SJSA1 (cell line): ENCODE data around the gene ZNF844. TPM values are rescaled to one million over a fixed set of nuclear protein-coding genes. Genes with fewer than 3 reads are reported as not detected.
"Not testable (repeated sequence)": the region's sequence is repeated elsewhere in the genome, so short reads cannot be mapped to it uniquely, and the experiment has no call there.

Source experiments
- DNase-seq, 2 experiments: peaks; one replicate each; pipeline ENCODE4 v3.0.0-alpha.2; 2015 to 2020; ENCODE audit warnings: low spot score in 2 of 2, low read depth in 1 of 2
- H3K27ac ChIP-seq: fragments of 250-450 bp; sonication (Bioruptor Pico); 2 replicates; pipeline ENCODE4 v1.5.1; 2020; ENCODE audit warnings: mild to moderate bottlenecking, moderate library complexity
- H3K27me3 ChIP-seq: fragments of 250-450 bp; sonication (Bioruptor Pico); replicated peaks from 2 replicates; pipeline ENCODE4 v1.5.1; 2020; ENCODE audit warnings: mild to moderate bottlenecking, moderate library complexity
- H3K36me3 ChIP-seq: fragments of 250-450 bp; sonication (Bioruptor Pico); 2 replicates; pipeline ENCODE4 v1.5.1; 2020; ENCODE audit warnings: mild to moderate bottlenecking
- H3K4me1 ChIP-seq: fragments of 250-450 bp; sonication (Bioruptor Pico); replicated peaks from 2 replicates; pipeline ENCODE4 v1.6.1; 2021; ENCODE audit warnings: mild to moderate bottlenecking
- H3K4me3 ChIP-seq: fragments of 250-450 bp; sonication (Bioruptor Pico); 2 replicates; pipeline ENCODE4 v1.5.1; 2020; ENCODE audit warnings: mild to moderate bottlenecking
- H3K9me3 ChIP-seq: fragments of 250-450 bp; sonication (Bioruptor Pico); replicated peaks from 2 replicates; pipeline ENCODE4 v1.5.1; 2020; ENCODE audit warnings: mild to moderate bottlenecking
- total RNA-seq: library from RNA; depleted of rRNA; stranded (reverse); fragments of >200 nt; shearing (Covaris generic); gene quantifications from 2 replicates; pipeline ENCODE4 v1.2.3, GENCODE V29; 2014

Gene ZNF844
- total RNA-seq, 1 experiment from 2014 or later, result 0.82 TPM

DNA sequence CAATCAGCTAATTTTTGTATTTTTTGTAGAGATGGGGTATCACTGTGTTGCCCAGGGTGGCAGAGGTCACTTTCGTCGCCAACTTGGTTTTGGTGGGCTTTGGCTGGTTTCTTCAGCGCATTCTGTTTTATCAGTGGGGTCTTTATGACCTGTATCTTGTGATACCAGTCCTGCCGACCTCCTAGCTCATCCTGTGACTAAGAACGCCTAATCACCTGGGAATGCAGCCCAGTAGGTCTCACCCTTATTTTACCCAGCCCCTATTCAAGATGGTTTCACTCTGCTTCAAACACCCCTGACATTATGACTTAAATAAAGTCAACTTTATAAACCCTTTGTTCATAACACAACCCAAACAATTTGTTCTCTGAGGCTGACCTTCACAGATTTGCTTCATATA, 8.7 kb upstream of the ZNF844 start:
- Histone ChIP-seq H3K9me3 (peaks cover 5% of the 10 kb centered on the region; the same call in 1 of the 2 replicates), H3K36me3 (no peaks in the 10 kb centered on the region), H3K4me3 (no peak overlapping the region), H3K27ac (no peak overlapping the region), H3K4me1 (no peaks in the 10 kb centered on the region), H3K27me3 (no peaks in the 10 kb centered on the region)
- no peak for DNase-seq

GRCh38 chr19:12075538-12076139, 11.1 kb downstream of the ZNF844 start:
- Histone ChIP-seq H3K4me1 (no peaks in the 10 kb centered on the region), H3K27me3 (no peaks in the 10 kb centered on the region), H3K27ac (no peak overlapping the region), H3K9me3 (peaks cover 26% of the 10 kb centered on the region), H3K4me3 (no peak overlapping the region), H3K36me3 (no peaks in the 10 kb centered on the region)
- DNase-seq, result no peak

GRCh38 chr19:12076331-12076730, 11.8 kb downstream of the ZNF844 start:
- not testable (repeated sequence) for H3K36me3 ChIP-seq, H3K27me3 ChIP-seq, H3K4me3 ChIP-seq, DNase-seq, H3K27ac ChIP-seq, H3K4me1 ChIP-seq
- H3K9me3 ChIP-seq, result peaks cover 31% of the 10 kb centered on the region

GRCh38 chr19:12077375-12077774, 12.8 kb downstream of the ZNF844 start:
- no peak for DNase-seq
- no peaks in the 10 kb centered on the region for H3K27me3 ChIP-seq
- peaks cover 33% of the 10 kb centered on the region for H3K9me3 ChIP-seq
- H3K4me3 ChIP-seq, result no peak overlapping the region
- H3K4me1 ChIP-seq, result no peaks in the 10 kb centered on the region
- no peak overlapping the region for H3K27ac ChIP-seq
- no peaks in the 10 kb centered on the region for H3K36me3 ChIP-seq

DNA sequence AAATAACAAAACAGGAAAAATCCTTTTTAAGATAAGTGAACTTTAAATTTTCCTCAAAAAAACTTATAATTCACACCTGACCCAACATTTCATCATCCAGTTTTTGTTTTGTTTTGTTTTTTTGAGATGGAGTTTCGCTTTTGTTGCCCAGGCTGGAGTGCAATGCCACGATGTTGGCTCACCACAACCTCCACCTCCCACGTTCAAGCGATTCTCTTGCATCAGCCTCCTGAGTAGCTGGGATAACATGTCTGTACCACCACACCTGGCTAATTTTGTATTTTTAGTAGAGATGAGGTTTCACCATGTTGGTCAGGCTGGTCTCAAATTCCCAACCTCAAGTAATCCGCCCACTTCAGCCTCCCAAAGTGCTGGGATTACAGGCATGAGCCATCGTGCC, 18.8 kb downstream of the ZNF844 start:
- H3K36me3 ChIP-seq, H3K4me3 ChIP-seq: not testable (repeated sequence)
- H3K9me3 ChIP-seq, result peaks cover 29% of the 10 kb centered on the region

GRCh38 chr19:12085074-12085818, 20.7 kb downstream of the ZNF844 start:
- Histone ChIP-seq H3K27ac (no peak overlapping the region), H3K36me3 (no peaks in the 10 kb centered on the region), H3K4me3 (no peak overlapping the region), H3K9me3 (peaks cover 20% of the 10 kb centered on the region), H3K27me3 (no peaks in the 10 kb centered on the region), H3K4me1 (no peaks in the 10 kb centered on the region)
- no peak for DNase-seq

More for the DNA sequence above, 18.8 kb downstream of the ZNF844 start:
- H3K4me1 ChIP-seq, H3K27me3 ChIP-seq, DNase-seq, H3K27ac ChIP-seq: not testable (repeated sequence)

- Histone ChIP-seq H3K36me3 (0 out of 2 replicates have a peak, but pooled peaks cover 2% of the 10 kb centered on the region), H3K9me3 (peaks cover 9% of the 10 kb centered on the region), H3K27ac (no peak overlapping the region), H3K4me1 (no peaks in the 10 kb centered on the region), H3K27me3 (no peaks in the 10 kb centered on the region), H3K4me3 (no peak overlapping the region)
- no peak for DNase-seq
These were observed 26.3 kb downstream of the ZNF844 start for GRCh38 chr19:12090807-12091206.

- peak; percentile 27 to 62 for DNase-seq
- Histone ChIP-seq H3K4me1 (no peaks in the 10 kb centered on the region), H3K36me3 (0 out of 2 replicates have a peak, but pooled peaks cover 2% of the 10 kb centered on the region), H3K27me3 (no peaks in the 10 kb centered on the region), H3K9me3 (peaks cover 9% of the 10 kb centered on the region), H3K4me3 (peak overlapping the region; percentile 47), H3K27ac (peak overlapping the region; percentile 40; the same call in 1 of the 2 replicates)
These were observed 27.7 kb downstream of the ZNF844 start for GRCh38 chr19:12092065-12092867.

DNA sequence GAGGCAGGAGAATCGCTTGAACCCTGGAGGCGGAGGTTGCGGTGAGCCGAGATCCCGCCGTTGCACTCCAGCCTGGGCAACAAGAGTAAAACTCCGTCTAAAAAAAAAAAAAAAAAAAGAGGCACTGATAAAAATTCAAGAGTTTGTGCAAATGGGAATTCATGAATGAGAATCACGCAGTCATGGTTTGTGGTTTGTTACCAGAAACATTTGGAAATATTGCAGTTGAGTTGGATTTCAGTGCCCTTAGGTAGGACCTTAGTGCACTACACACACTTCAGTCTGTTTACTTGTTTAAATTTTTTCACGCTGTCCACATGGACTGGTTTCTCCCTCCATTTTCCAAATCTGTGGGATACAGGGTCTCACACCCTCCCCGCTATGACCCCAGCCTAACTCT, 28.4 kb downstream of the ZNF844 start:
- Histone ChIP-seq H3K27me3 (no peaks in the 10 kb centered on the region), H3K9me3 (peaks cover 6% of the 10 kb centered on the region), H3K27ac (no peak overlapping the region), H3K36me3 (0 out of 2 replicates have a peak, but pooled peaks cover 2% of the 10 kb centered on the region), H3K4me1 (no peaks in the 10 kb centered on the region), H3K4me3 (peak overlapping the region; percentile 47)
- DNase-seq, result no peak

- no peak for DNase-seq
- Histone ChIP-seq H3K9me3 (peaks cover 3% of the 10 kb centered on the region), H3K4me3 (no peak overlapping the region), H3K27ac (no peak overlapping the region), H3K36me3 (0 out of 2 replicates have a peak, but pooled peaks cover 2% of the 10 kb centered on the region), H3K27me3 (no peaks in the 10 kb centered on the region), H3K4me1 (no peaks in the 10 kb centered on the region)
These were observed 29.2 kb downstream of the ZNF844 start for GRCh38 chr19:12093777-12094176.

DNA sequence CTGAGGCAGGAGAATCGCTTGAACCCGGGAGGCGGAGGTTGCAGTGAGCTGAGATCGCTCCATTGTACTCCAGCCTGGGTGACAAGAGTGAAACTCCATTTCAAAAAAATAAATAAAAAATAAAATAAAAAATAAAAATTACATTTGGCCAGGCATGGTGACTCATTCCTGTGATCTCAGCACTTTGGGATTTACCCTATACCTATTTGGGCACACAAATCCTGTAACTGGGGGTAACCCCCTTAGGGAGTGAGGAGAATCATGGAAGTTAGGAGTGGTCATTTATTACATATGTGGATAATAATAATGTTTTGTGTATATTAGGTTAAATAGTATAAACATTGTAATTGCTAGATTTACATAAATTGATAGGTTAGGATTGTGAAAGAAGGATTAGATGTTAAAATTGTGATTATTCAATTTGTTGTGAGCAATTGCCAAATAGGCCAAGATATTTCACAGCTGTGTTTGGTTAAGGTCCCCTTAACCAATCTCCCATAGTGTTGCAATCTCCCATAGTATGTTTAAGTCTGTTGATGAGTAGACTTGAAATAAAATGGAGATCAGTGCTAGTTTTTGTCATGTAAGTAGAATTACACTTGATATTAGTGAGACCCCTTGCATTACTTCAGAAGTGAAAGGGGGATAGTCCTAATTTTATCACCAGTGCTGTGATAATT, 30.7 kb downstream of the ZNF844 start:
- H3K27ac ChIP-seq, result no peak overlapping the region
- no peaks in the 10 kb centered on the region for H3K4me1 ChIP-seq
- H3K36me3 ChIP-seq, result 0 out of 2 replicates have a peak, but pooled peaks cover 2% of the 10 kb centered on the region
- H3K4me3 ChIP-seq, result no peak overlapping the region
- H3K9me3 ChIP-seq, result peaks cover 3% of the 10 kb centered on the region
- no peaks in the 10 kb centered on the region for H3K27me3 ChIP-seq
- no peak for DNase-seq

GRCh38 chr19:12098040-12098439, 33.5 kb downstream of the ZNF844 start:
- no peak for DNase-seq
- Histone ChIP-seq H3K36me3 (0 out of 2 replicates have a peak, but pooled peaks cover 2% of the 10 kb centered on the region), H3K9me3 (no peaks in the 10 kb centered on the region; the same call in 1 of the 2 replicates), H3K4me1 (no peaks in the 10 kb centered on the region), H3K27me3 (no peaks in the 10 kb centered on the region), H3K4me3 (no peak overlapping the region), H3K27ac (no peak overlapping the region)

DNA sequence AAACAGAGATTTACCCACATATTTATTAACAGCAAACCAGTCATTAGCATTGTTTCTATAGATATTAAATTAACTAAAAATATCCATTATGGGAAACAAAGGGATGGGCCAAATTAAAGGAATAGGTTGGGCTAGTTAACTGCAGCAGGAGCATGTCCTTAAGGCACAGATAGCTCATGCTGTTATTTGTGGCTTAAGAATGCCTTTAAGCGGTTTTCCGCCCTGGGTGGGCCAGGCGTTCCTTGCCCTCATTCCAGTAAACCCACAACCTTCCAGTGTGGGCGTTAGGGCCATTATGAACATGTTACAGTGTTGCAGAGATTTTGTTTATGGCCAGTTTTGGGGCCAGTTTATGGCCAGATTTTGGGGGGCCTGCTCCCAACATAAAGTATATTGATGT, 39.4 kb downstream of the ZNF844 start:
- not testable (repeated sequence) for H3K9me3 ChIP-seq, H3K4me3 ChIP-seq, H3K4me1 ChIP-seq, H3K27ac ChIP-seq, H3K27me3 ChIP-seq, H3K36me3 ChIP-seq, DNase-seq
